DOHH2 (cell line): Measurements from ENCODE around the gene SLC44A2.

Experiments used
- CTCF ChIP-seq: fragments of 200-600 bp; sonication (generic); IDR thresholded peaks from one replicate; pipeline ENCODE4 v1.5.1; 2014; ENCODE audit warnings: antibody characterized with exemption, mild to moderate bottlenecking, low read depth, low read length; ENCODE audit not compliant: poor library complexity, severe bottlenecking
- EZH2phosphoT487 ChIP-seq: fragments of 200-600 bp; sonication (generic); IDR thresholded peaks from 2 replicates; pipeline ENCODE4 v1.6.1; 2017; ENCODE audit warnings: borderline replicate concordance, mild to moderate bottlenecking, antibody characterized with exemption, low read length, moderate library complexity, mixed read lengths

GRCh38 chr19:10661946-10662345 is 36.6 kb downstream of the SLC44A2 start:
- TF ChIP-seq CTCF: no peak
- no peak for TF ChIP-seq EZH2phosphoT487
